ENCODE measurements around the gene NSUN5.
A peak's percentile ranks its signal among the peaks of the same experiment; 100 is the strongest.
"Not testable (repeated sequence)": the region's sequence is repeated elsewhere in the genome, so short reads cannot be mapped to it uniquely, and the experiment has no call there.

The NSUN5 gene

GRCh38 chr7:73311421-73311820, 2.8 kb upstream of the NSUN5 start:
- H3K9ac ChIP-seq (ENCODE audit: low read length in 2 of 2); H3K9me3 ChIP-seq (ENCODE audit: control insufficient read depth in 2 of 2, low read length in 2 of 2); H3K27me3 ChIP-seq (ENCODE audit: control insufficient read depth in 1 of 2, insufficient read depth in 2 of 2, low read length in 2 of 2); H3K36me3 ChIP-seq (ENCODE audit: control insufficient read depth in 2 of 2, insufficient read depth in 2 of 2, low read length in 2 of 2); H3K27ac ChIP-seq (ENCODE audit: low read length); H3K4me1 ChIP-seq (ENCODE audit: control insufficient read depth, insufficient read depth, low read length); H3K4me3 ChIP-seq (ENCODE audit: low read length in 2 of 2): not testable (repeated sequence)

GRCh38 chr7:73308074-73308664, 457 bp downstream of the NSUN5 start:
- Histone ChIP-seq H3K9ac (ENCODE audit: low read length in 2 of 2) (peak overlapping the region; percentile 55 to 71), H3K4me1 (ENCODE audit: control insufficient read depth, insufficient read depth, low read length) (peaks cover 10% of the 10 kb centered on the region), H3K27me3 (ENCODE audit: control insufficient read depth in 1 of 2, insufficient read depth in 2 of 2, low read length in 2 of 2) (no peaks in the 10 kb centered on the region), H3K27ac (ENCODE audit: low read length) (peak overlapping the region; percentile 37), H3K4me3 (ENCODE audit: low read length in 2 of 2) (peak overlapping the region; percentile 78 to 80), H3K9me3 (ENCODE audit: control insufficient read depth in 2 of 2, low read length in 2 of 2) (no peaks in the 10 kb centered on the region), H3K36me3 (ENCODE audit: control insufficient read depth in 2 of 2, insufficient read depth in 2 of 2, low read length in 2 of 2) (peaks cover 0 to 16% of the 10 kb centered on the region in 2 donors)

GRCh38 chr7:73307436-73307835, 1.2 kb downstream of the NSUN5 start:
- Histone ChIP-seq H3K27ac (ENCODE audit: low read length) (no peak overlapping the region), H3K27me3 (ENCODE audit: control insufficient read depth in 1 of 2, insufficient read depth in 2 of 2, low read length in 2 of 2) (no peaks in the 10 kb centered on the region), H3K4me1 (ENCODE audit: control insufficient read depth, insufficient read depth, low read length) (peaks cover 10% of the 10 kb centered on the region), H3K4me3 (ENCODE audit: low read length in 2 of 2) (peak overlapping the region; percentile 78 to 80), H3K9me3 (ENCODE audit: control insufficient read depth in 2 of 2, low read length in 2 of 2) (no peaks in the 10 kb centered on the region), H3K36me3 (ENCODE audit: control insufficient read depth in 2 of 2, insufficient read depth in 2 of 2, low read length in 2 of 2) (peaks cover 0 to 16% of the 10 kb centered on the region in 2 donors), H3K9ac (ENCODE audit: low read length in 2 of 2) (no peak overlapping the region)

DNA sequence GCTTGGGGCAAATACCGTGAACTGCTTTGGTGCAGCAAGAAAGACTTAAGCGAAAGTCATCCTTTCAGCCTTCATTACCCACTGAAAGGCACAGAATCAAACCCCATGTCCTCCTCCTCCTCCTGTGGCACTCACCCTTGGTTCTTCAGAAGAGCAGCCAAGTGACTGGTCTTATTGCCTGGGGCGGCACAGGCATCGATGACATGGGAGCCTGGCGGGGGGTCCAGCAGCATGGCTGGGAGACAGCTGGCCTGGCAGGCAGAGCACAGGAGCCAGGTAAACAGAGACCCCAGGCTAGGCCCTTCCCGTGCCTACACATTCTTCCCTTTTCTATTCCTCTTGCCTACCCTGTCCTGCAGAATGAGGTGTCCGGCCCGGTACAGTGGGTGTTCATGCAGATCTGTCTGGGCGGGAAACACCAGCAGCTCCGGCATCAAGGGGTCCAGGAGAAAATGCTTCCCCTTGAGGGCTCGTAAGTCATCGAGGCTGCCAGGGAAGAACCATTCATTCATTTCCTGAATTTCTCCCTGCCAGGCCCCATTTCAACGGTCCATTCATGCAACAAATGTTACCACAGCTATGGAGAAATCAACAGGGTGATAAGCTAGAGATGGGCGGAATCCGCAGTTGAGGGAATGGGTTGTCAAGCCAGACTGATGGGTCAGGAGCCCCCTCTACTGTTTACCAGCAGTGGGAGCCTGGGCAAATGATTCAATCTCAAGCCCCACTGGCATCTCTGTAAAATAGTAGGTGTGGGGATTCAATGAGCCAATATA, 3.8 kb downstream of the NSUN5 start:
- not testable (repeated sequence) for H3K9me3 ChIP-seq (ENCODE audit: control insufficient read depth in 2 of 2, low read length in 2 of 2); H3K27me3 ChIP-seq (ENCODE audit: control insufficient read depth in 1 of 2, insufficient read depth in 2 of 2, low read length in 2 of 2); H3K9ac ChIP-seq (ENCODE audit: low read length in 2 of 2); H3K27ac ChIP-seq (ENCODE audit: low read length); H3K4me1 ChIP-seq (ENCODE audit: control insufficient read depth, insufficient read depth, low read length); H3K4me3 ChIP-seq (ENCODE audit: low read length in 2 of 2)
- peaks cover 0 to 16% of the 10 kb centered on the region in 2 donors for H3K36me3 ChIP-seq (ENCODE audit: control insufficient read depth in 2 of 2, insufficient read depth in 2 of 2, low read length in 2 of 2)

- Histone ChIP-seq H3K36me3 (ENCODE audit: control insufficient read depth in 2 of 2, insufficient read depth in 2 of 2, low read length in 2 of 2) (peaks cover 0 to 16% of the 10 kb centered on the region in 2 donors), H3K4me1 (ENCODE audit: control insufficient read depth, insufficient read depth, low read length) (peaks cover 6% of the 10 kb centered on the region), H3K4me3 (ENCODE audit: low read length in 2 of 2) (no peak overlapping the region), H3K9me3 (ENCODE audit: control insufficient read depth in 2 of 2, low read length in 2 of 2) (no peaks in the 10 kb centered on the region), H3K27me3 (ENCODE audit: control insufficient read depth in 1 of 2, insufficient read depth in 2 of 2, low read length in 2 of 2) (no peaks in the 10 kb centered on the region), H3K27ac (ENCODE audit: low read length) (no peak overlapping the region), H3K9ac (ENCODE audit: low read length in 2 of 2) (no peak overlapping the region)
Observed at GRCh38 chr7:73304071-73304470, 4.6 kb downstream of the NSUN5 start.

- Histone ChIP-seq H3K27ac (ENCODE audit: low read length) (no peak overlapping the region), H3K36me3 (ENCODE audit: control insufficient read depth in 2 of 2, insufficient read depth in 2 of 2, low read length in 2 of 2) (peaks cover 0 to 16% of the 10 kb centered on the region in 2 donors)
Observed at GRCh38 chr7:73303546-73303945, 5.1 kb downstream of the NSUN5 start.

DNA sequence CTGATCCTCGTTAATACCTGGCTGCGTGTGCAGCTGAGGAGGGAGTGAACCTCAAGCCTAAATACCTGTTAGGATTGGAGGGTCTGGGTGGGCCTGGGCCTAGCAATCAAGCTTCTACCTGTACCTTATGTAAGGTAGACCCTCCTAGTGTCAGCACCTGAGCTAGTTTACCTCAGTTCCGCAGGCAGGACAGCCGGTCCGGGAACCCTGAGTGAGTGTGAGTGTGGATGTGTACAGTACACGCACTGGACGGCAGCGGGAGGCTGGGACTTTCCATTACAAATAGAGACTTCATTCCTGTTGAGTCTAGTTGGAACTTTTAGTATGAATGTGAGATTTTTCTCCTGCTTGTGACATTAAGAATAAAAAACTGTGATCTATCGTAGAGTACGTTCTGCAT, 5.8 kb downstream of the NSUN5 start:
- H3K9me3 ChIP-seq (ENCODE audit: control insufficient read depth in 2 of 2, low read length in 2 of 2); H3K4me1 ChIP-seq (ENCODE audit: control insufficient read depth, insufficient read depth, low read length); H3K27ac ChIP-seq (ENCODE audit: low read length); H3K9ac ChIP-seq (ENCODE audit: low read length in 2 of 2); H3K4me3 ChIP-seq (ENCODE audit: low read length in 2 of 2); H3K27me3 ChIP-seq (ENCODE audit: control insufficient read depth in 1 of 2, insufficient read depth in 2 of 2, low read length in 2 of 2): not testable (repeated sequence)
- peaks cover 0 to 16% of the 10 kb centered on the region in 2 donors for H3K36me3 ChIP-seq (ENCODE audit: control insufficient read depth in 2 of 2, insufficient read depth in 2 of 2, low read length in 2 of 2)

More at GRCh38 chr7:73303546-73303945, 5.1 kb downstream of the NSUN5 start:
- no peaks in the 10 kb centered on the region for H3K9me3 ChIP-seq (ENCODE audit: control insufficient read depth in 2 of 2, low read length in 2 of 2)
- no peak overlapping the region for H3K4me3 ChIP-seq (ENCODE audit: low read length in 2 of 2)
- no peaks in the 10 kb centered on the region for H3K27me3 ChIP-seq (ENCODE audit: control insufficient read depth in 1 of 2, insufficient read depth in 2 of 2, low read length in 2 of 2)
- peaks cover 5% of the 10 kb centered on the region for H3K4me1 ChIP-seq (ENCODE audit: control insufficient read depth, insufficient read depth, low read length)
- H3K9ac ChIP-seq (ENCODE audit: low read length in 2 of 2), result no peak overlapping the region

GRCh38 chr7:73301108-73301507, 7.5 kb downstream of the NSUN5 start:
- not testable (repeated sequence) for H3K4me1 ChIP-seq (ENCODE audit: control insufficient read depth, insufficient read depth, low read length); H3K9me3 ChIP-seq (ENCODE audit: control insufficient read depth in 2 of 2, low read length in 2 of 2); H3K27me3 ChIP-seq (ENCODE audit: control insufficient read depth in 1 of 2, insufficient read depth in 2 of 2, low read length in 2 of 2); H3K27ac ChIP-seq (ENCODE audit: low read length); H3K4me3 ChIP-seq (ENCODE audit: low read length in 2 of 2); H3K9ac ChIP-seq (ENCODE audit: low read length in 2 of 2)
- peaks cover 0 to 13% of the 10 kb centered on the region in 2 donors for H3K36me3 ChIP-seq (ENCODE audit: control insufficient read depth in 2 of 2, insufficient read depth in 2 of 2, low read length in 2 of 2)

DNA sequence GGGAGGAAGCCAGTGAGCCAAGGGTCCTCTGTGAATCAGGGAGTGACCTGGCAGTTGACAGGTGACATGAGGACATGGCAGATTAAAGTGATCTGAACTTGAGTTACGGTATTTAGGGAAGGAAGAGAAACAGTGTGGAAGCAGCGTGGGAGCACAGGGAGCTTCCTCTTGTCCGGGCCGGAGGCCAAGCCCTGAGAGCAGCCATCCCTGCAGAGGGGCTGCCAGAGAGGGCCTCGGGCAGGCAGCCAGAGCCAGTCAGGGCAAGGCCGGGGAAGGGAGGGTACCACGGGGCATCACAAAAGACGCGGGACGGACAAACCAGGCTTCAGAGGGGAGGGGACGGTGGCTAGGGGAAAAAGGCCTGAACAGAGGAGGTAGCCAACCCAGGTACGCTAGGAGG, 8.8 kb downstream of the NSUN5 start:
- H3K4me1 ChIP-seq (ENCODE audit: control insufficient read depth, insufficient read depth, low read length); H3K4me3 ChIP-seq (ENCODE audit: low read length in 2 of 2); H3K9ac ChIP-seq (ENCODE audit: low read length in 2 of 2); H3K9me3 ChIP-seq (ENCODE audit: control insufficient read depth in 2 of 2, low read length in 2 of 2); H3K27ac ChIP-seq (ENCODE audit: low read length); H3K27me3 ChIP-seq (ENCODE audit: control insufficient read depth in 1 of 2, insufficient read depth in 2 of 2, low read length in 2 of 2); H3K36me3 ChIP-seq (ENCODE audit: control insufficient read depth in 2 of 2, insufficient read depth in 2 of 2, low read length in 2 of 2): not testable (repeated sequence)

GRCh38 chr7:73297706-73298105, 10.9 kb downstream of the NSUN5 start:
- not testable (repeated sequence) for H3K4me1 ChIP-seq (ENCODE audit: control insufficient read depth, insufficient read depth, low read length); H3K27me3 ChIP-seq (ENCODE audit: control insufficient read depth in 1 of 2, insufficient read depth in 2 of 2, low read length in 2 of 2); H3K9me3 ChIP-seq (ENCODE audit: control insufficient read depth in 2 of 2, low read length in 2 of 2); H3K4me3 ChIP-seq (ENCODE audit: low read length in 2 of 2); H3K9ac ChIP-seq (ENCODE audit: low read length in 2 of 2); H3K27ac ChIP-seq (ENCODE audit: low read length); H3K36me3 ChIP-seq (ENCODE audit: control insufficient read depth in 2 of 2, insufficient read depth in 2 of 2, low read length in 2 of 2)

DNA sequence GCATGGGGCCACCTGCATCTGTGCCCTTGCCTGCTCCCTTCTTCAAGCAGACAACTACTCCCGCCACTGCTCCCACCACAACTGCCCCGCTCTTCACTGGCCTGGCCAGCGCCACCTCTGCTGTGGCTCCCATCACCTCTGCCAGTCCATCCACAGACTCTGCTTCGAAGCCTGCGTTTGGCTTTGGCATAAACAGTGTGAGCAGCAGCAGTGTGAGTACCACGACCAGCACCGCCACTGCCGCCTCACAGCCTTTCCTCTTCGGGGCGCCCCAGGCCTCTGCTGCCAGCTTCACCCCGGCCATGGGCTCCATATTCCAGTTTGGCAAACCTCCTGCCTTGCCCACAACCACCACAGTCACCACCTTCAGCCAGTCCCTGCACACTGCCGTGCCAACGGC, 11.4 kb downstream of the NSUN5 start:
- not testable (repeated sequence) for H3K4me1 ChIP-seq (ENCODE audit: control insufficient read depth, insufficient read depth, low read length); H3K27ac ChIP-seq (ENCODE audit: low read length); H3K9me3 ChIP-seq (ENCODE audit: control insufficient read depth in 2 of 2, low read length in 2 of 2)

More for the DNA sequence above, 11.4 kb downstream of the NSUN5 start:
- H3K27me3 ChIP-seq (ENCODE audit: control insufficient read depth in 1 of 2, insufficient read depth in 2 of 2, low read length in 2 of 2); H3K9ac ChIP-seq (ENCODE audit: low read length in 2 of 2); H3K4me3 ChIP-seq (ENCODE audit: low read length in 2 of 2); H3K36me3 ChIP-seq (ENCODE audit: control insufficient read depth in 2 of 2, insufficient read depth in 2 of 2, low read length in 2 of 2): not testable (repeated sequence)
